OCI-LY3 (cell line): ENCODE results near the gene SAE1.

ENCODE experiments used
- H2AFZ ChIP-seq: fragments of 200-600, 300-600 bp; shearing (Covaris generic); 2 replicates; pipeline ENCODE4 v1.6.0; 2014; ENCODE audit warnings: antibody characterized with exemption, low read depth, low read length
- H3K27ac ChIP-seq: fragments of 200-600, 300-600 bp; sonication (generic); 2 replicates; pipeline ENCODE4 v1.5.1; 2014; ENCODE audit warnings: mild to moderate bottlenecking, low read length, moderate library complexity, mixed read lengths
- H3K27me3 ChIP-seq: fragments of 200-600, 300-600 bp; sonication (generic); 2 replicates; pipeline ENCODE4 v1.6.1; 2014; ENCODE audit warnings: low read depth, low read length, mixed read lengths
- H3K36me3 ChIP-seq: fragments of 200-600, 300-600 bp; sonication (generic); replicated peaks from 2 replicates; pipeline ENCODE3; 2014; ENCODE audit warnings: low read depth, low read length, mixed read lengths
- H3K4me1 ChIP-seq: fragments of 300-600, 200-600 bp; sonication (generic); 2 replicates; pipeline ENCODE4 v1.6.1; 2014; ENCODE audit warnings: low read length, mixed read lengths
- H3K4me2 ChIP-seq: fragments of 200-600, 300-600 bp; sonication (generic); 2 replicates; pipeline ENCODE4 v1.6.1; 2014; ENCODE audit warnings: low read length, mixed read lengths
- H3K4me3 ChIP-seq: fragments of 300-600, 200-600 bp; sonication (generic); 2 replicates; pipeline ENCODE4 v1.5.1; 2014; ENCODE audit warnings: antibody characterized with exemption, mild to moderate bottlenecking, low read length, moderate library complexity
- H3K79me2 ChIP-seq: fragments of 300-600, 200-600 bp; shearing (Covaris generic); 2 replicates; pipeline ENCODE4 v1.6.1; 2014; ENCODE audit warnings: mild to moderate bottlenecking, low read length, mixed read lengths
- H3K9ac ChIP-seq: fragments of 300-600, 200-600 bp; shearing (Covaris generic); 2 replicates; pipeline ENCODE4 v1.6.0; 2014; ENCODE audit warnings: mild to moderate bottlenecking, low read length, moderate library complexity
- H3K9me3 ChIP-seq: fragments of 200-600, 300-600 bp; shearing (Covaris generic); 2 replicates; pipeline ENCODE4 v1.6.1; 2014; ENCODE audit warnings: low read length, mixed read lengths; ENCODE audit not compliant: insufficient read depth
- H4K20me1 ChIP-seq: fragments of 200-600, 300-600 bp; sonication (generic); 2 replicates; pipeline ENCODE4 v1.6.1; 2016; ENCODE audit warnings: low read length, mixed read lengths; ENCODE audit not compliant: insufficient read depth
- CTCF ChIP-seq: fragments of 200-600, 300-600 bp; sonication (generic); IDR thresholded peaks from 2 replicates; pipeline ENCODE4 v1.5.1; 2014; ENCODE audit warnings: antibody characterized with exemption, low read length, low read depth
- EZH2phosphoT487 ChIP-seq: fragments of 200-600 bp; shearing (Covaris generic); IDR thresholded peaks from 2 replicates; pipeline ENCODE4 v1.6.1; 2018; ENCODE audit warnings: antibody characterized with exemption, mixed run types, low read depth

The SAE1 gene

DNA sequence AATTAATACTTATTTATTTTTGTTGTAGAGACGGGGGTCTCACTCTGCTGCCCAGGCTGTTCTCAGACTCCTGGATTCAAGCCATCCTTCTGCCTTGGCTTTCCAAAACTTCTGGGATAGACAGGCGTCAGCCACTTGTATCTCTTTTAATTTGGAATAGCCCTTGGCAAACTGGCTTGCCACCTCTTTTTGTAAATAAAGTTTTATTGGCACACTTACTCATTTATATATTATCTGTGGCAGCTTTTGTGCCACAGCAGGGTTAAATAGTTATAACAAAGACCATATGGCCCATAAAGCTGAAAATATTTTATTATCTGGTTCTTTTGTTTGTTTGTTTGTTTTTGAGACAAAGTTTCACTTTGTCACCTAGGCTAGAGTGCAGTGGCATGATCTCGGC is 69.9 kb downstream of the SAE1 start:
- H2AFZ ChIP-seq: no peak overlapping the region
- no peak overlapping the region for H3K4me3 ChIP-seq
- no peaks in the 10 kb centered on the region for H3K27me3 ChIP-seq
- H3K27ac ChIP-seq: peak overlapping the region; percentile 83
- peaks cover 4% of the 10 kb centered on the region; the same call in 1 of the 2 replicates for H3K79me2 ChIP-seq
- H4K20me1 ChIP-seq: no peaks in the 10 kb centered on the region
- peak overlapping the region; percentile 32; the same call in 1 of the 2 replicates for H3K4me2 ChIP-seq
- TF ChIP-seq EZH2phosphoT487 (no peak), CTCF (no peak)
- H3K4me1 ChIP-seq: peaks cover 25% of the 10 kb centered on the region
- H3K9ac ChIP-seq: 0 out of 2 replicates have a peak overlapping the region, but pooled peaks have one; percentile 19
- H3K9me3 ChIP-seq: no peaks in the 10 kb centered on the region
- H3K36me3 ChIP-seq: peaks cover 54% of the 10 kb centered on the region

DNA sequence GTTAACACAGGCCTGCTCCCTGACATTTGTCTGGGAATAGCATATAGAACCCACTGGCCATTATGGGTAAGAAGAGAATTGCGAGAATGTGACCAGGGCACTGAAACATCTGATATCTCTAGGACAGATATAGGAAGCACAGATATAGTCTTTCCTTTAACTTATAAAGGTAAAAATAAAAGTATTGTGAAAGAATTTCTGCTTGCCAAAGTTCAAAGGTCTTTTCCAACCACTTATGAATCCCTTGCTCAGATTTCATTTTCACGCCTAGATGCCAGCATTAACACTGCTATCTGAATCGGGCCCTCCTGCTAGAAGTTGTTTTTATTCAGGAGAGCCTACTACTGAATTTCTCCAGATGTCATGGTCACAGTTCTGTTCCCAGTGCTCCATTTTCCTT is 72.6 kb downstream of the SAE1 start:
- TF ChIP-seq EZH2phosphoT487: no peak
- no peak for TF ChIP-seq CTCF
- Histone ChIP-seq H3K9me3 (no peaks in the 10 kb centered on the region), H2AFZ (no peak overlapping the region), H3K4me1 (peaks cover 25% of the 10 kb centered on the region), H3K36me3 (peaks cover 58% of the 10 kb centered on the region), H3K9ac (no peak overlapping the region), H3K27ac (peak overlapping the region; percentile 13), H3K79me2 (peaks cover 4% of the 10 kb centered on the region; the same call in 1 of the 2 replicates), H3K4me3 (no peak overlapping the region), H4K20me1 (no peaks in the 10 kb centered on the region), H3K27me3 (no peaks in the 10 kb centered on the region), H3K4me2 (no peak overlapping the region)

DNA sequence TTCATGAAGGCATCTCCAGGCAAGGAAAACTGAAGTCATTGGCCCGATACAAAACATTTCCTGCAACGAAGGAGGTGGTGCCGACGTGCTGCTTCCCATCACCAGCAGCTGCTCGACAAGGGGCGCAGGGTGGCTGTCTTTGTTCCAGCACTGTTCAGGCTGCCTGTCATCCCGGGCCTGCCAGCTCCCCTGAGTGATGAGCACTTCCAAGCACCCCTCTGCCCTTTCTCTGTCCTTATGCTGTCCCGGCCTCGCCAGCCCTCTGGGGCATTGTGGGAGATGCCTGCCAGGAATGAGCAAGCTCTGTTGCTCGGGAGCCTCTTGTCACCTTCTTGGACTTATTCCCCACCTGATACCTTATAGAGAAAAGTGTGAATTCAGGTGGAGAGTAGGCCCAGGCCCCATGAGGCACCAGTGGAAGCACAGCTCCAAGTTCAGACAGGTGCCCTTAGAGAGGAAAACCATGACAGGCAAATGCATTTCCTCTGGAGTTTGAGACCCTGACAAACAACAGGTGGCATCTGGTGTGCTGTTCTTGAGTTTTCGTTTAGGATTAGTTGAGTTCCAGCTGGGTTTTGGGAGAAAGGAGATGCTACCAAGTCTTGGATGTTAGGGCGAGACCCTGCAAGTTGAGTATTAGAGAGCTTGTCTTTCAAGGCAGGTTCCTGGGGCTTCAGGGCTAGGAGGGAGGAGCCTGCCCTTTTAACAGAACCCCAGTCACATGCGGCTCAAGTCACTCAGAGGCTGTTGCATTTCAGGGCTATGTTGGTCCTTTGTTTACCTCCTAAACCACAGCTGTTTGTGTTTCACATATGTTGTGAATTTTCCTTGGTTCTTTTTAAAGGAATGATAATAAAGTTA is 78.9 kb downstream of the SAE1 start:
- peak overlapping the region; percentile 47 for H3K27ac ChIP-seq
- no peak overlapping the region for H3K9ac ChIP-seq
- H2AFZ ChIP-seq: no peak overlapping the region
- peaks cover 48% of the 10 kb centered on the region for H3K36me3 ChIP-seq
- no peaks in the 10 kb centered on the region for H3K79me2 ChIP-seq
- H4K20me1 ChIP-seq: no peaks in the 10 kb centered on the region
- no peak overlapping the region for H3K4me2 ChIP-seq
- H3K4me3 ChIP-seq: no peak overlapping the region
- H3K9me3 ChIP-seq: no peaks in the 10 kb centered on the region
- peaks cover 12% of the 10 kb centered on the region for H3K4me1 ChIP-seq
- TF ChIP-seq EZH2phosphoT487 (no peak), CTCF (no peak)
- no peaks in the 10 kb centered on the region for H3K27me3 ChIP-seq

GRCh38 chr19:47210180-47210490 is 79.5 kb downstream of the SAE1 start:
- Histone ChIP-seq H3K9me3 (no peaks in the 10 kb centered on the region), H4K20me1 (no peaks in the 10 kb centered on the region), H3K27me3 (no peaks in the 10 kb centered on the region), H3K9ac (no peak overlapping the region), H3K79me2 (no peaks in the 10 kb centered on the region), H3K4me3 (no peak overlapping the region), H3K4me2 (no peak overlapping the region), H3K27ac (peak overlapping the region; percentile 47), H2AFZ (no peak overlapping the region), H3K36me3 (peaks cover 42% of the 10 kb centered on the region), H3K4me1 (peaks cover 12% of the 10 kb centered on the region)
- no peak for TF ChIP-seq EZH2phosphoT487
- no peak for TF ChIP-seq CTCF
